ENCODE measurements around the gene PERCC1.
"Not testable (repeated sequence)": the region's sequence is repeated elsewhere in the genome, so short reads cannot be mapped to it uniquely, and the experiment has no call there.

The PERCC1 gene

GRCh38 chr16:1434644-1435592, 4.0 kb downstream of the PERCC1 start:
- DNase-seq (ENCODE audit: low read depth, low spot score): no peak

- DNase-seq (ENCODE audit: low read depth, low spot score): no peak
Measured at GRCh38 chr16:1435921-1436697, 5.2 kb downstream of the PERCC1 start.

- DNase-seq (ENCODE audit: low read depth, low spot score): no peak
Measured at GRCh38 chr16:1436731-1437355, 6.0 kb downstream of the PERCC1 start.

GRCh38 chr16:1437606-1438005, 6.7 kb downstream of the PERCC1 start:
- no peak for DNase-seq (ENCODE audit: low read depth, low spot score)

GRCh38 chr16:1438229-1439057, 7.6 kb downstream of the PERCC1 start:
- DNase-seq (ENCODE audit: low read depth, low spot score): no peak

- DNase-seq (ENCODE audit: low read depth, low spot score): no peak
Measured at GRCh38 chr16:1439058-1439698, 8.3 kb downstream of the PERCC1 start.

- not testable (repeated sequence) for DNase-seq (ENCODE audit: low read depth, low spot score)
Measured at GRCh38 chr16:1439699-1440074, 8.8 kb downstream of the PERCC1 start.

GRCh38 chr16:1441391-1441829, 10.5 kb downstream of the PERCC1 start:
- DNase-seq (ENCODE audit: low read depth, low spot score): no peak

- no peak for DNase-seq (ENCODE audit: low read depth, low spot score)
Measured at GRCh38 chr16:1442697-1443096, 11.8 kb downstream of the PERCC1 start.

- DNase-seq (ENCODE audit: low read depth, low spot score): no peak
Measured at GRCh38 chr16:1443403-1443973, 12.6 kb downstream of the PERCC1 start.

- no peak for DNase-seq (ENCODE audit: low read depth, low spot score)
Measured at GRCh38 chr16:1443980-1444729, 13.3 kb downstream of the PERCC1 start, which contains the start of gene CCDC154. CCDC154 (minus strand) TSS chr16:1444556; CDS start chr16:1444322, 234 bp downstream.

GRCh38 chr16:1444730-1445517, 14.0 kb downstream of the PERCC1 start:
- DNase-seq (ENCODE audit: low read depth, low spot score): no peak

GRCh38 chr16:1445518-1446203, 14.8 kb downstream of the PERCC1 start:
- DNase-seq (ENCODE audit: low read depth, low spot score): no peak

- DNase-seq (ENCODE audit: low read depth, low spot score): no peak
Measured at GRCh38 chr16:1446296-1447080, 15.6 kb downstream of the PERCC1 start.

- no peak for DNase-seq (ENCODE audit: low read depth, low spot score)
Measured at GRCh38 chr16:1447965-1448364, 17.1 kb downstream of the PERCC1 start.

GRCh38 chr16:1448536-1449116, 17.7 kb downstream of the PERCC1 start:
- no peak for DNase-seq (ENCODE audit: low read depth, low spot score)

- no peak for DNase-seq (ENCODE audit: low read depth, low spot score)
Measured at GRCh38 chr16:1449201-1449788, 18.4 kb downstream of the PERCC1 start.
